Left ventricle myocardium inferior (tissue), 1 donor: ENCODE data around the gene NR0B1. TPM values are rescaled to one million over a fixed set of nuclear protein-coding genes. Genes with fewer than 3 reads are reported as not detected.

Experiments used
- DNase-seq: peaks from one replicate; pipeline ENCODE4 v3.0.0-alpha.2; 2020
- H3K27ac ChIP-seq: fragments of 200-600 bp; replicated peaks from 2 replicates; pipeline ENCODE4 v1.8.0; 2021
- H3K27me3 ChIP-seq: fragments of 200-600 bp; 2 replicates; pipeline ENCODE4 v1.8.0; 2021; ENCODE audit warnings: low read depth
- H3K36me3 ChIP-seq: fragments of 200-600 bp; 2 replicates; pipeline ENCODE4 v1.8.0; 2021
- H3K4me1 ChIP-seq: fragments of 200-600 bp; 2 replicates; pipeline ENCODE4 v1.8.0; 2021
- H3K4me3 ChIP-seq: fragments of 200-600 bp; 2 replicates; pipeline ENCODE4 v1.8.0; 2021; ENCODE audit warnings: mild to moderate bottlenecking, moderate library complexity
- H3K9me3 ChIP-seq: fragments of 200-600 bp; replicated peaks from 2 replicates; pipeline ENCODE4 v1.8.0; 2021
- CTCF ChIP-seq: fragments of 200-600 bp; IDR thresholded peaks from 2 replicates; pipeline ENCODE4 v1.8.0; 2021; ENCODE audit warnings: antibody characterized with exemption, mild to moderate bottlenecking, borderline replicate concordance
- intact Hi-C: fragments of 100-400 bp; cut with micrococcal nuclease; formaldehyde crosslinking; loops from one replicate; pipeline ENCODE4 v1.11.0; 2022
- total RNA-seq: library from RNA; stranded (reverse); fragmentation: NEBNext Ultra II Directional; extraction: Animal tissue kit (Norgen Biotek cat#: 25700); gene quantifications from one replicate; pipeline ENCODE4 v1.2.1, GENCODE V29; 2021
- donor health status: DM: no; HTN: yes; CAD: no; lungs with severe emphysema.

Gene NR0B1
- total RNA-seq, 1 donor from 2014 or later: not detected

GRCh38 chrX:30304866-30305265, 4.3 kb downstream of the NR0B1 start:
- no peak for DNase-seq
- H3K27me3 ChIP-seq: peaks cover 30% of the 10 kb centered on the region
- no peak overlapping the region for H3K27ac ChIP-seq
- no peaks in the 10 kb centered on the region for H3K9me3 ChIP-seq
- intact Hi-C loops: no loop called here
- no peaks in the 10 kb centered on the region for H3K36me3 ChIP-seq
- TF ChIP-seq CTCF: no peak
- H3K4me3 ChIP-seq: no peak overlapping the region
- H3K4me1 ChIP-seq: no peaks in the 10 kb centered on the region

DNA sequence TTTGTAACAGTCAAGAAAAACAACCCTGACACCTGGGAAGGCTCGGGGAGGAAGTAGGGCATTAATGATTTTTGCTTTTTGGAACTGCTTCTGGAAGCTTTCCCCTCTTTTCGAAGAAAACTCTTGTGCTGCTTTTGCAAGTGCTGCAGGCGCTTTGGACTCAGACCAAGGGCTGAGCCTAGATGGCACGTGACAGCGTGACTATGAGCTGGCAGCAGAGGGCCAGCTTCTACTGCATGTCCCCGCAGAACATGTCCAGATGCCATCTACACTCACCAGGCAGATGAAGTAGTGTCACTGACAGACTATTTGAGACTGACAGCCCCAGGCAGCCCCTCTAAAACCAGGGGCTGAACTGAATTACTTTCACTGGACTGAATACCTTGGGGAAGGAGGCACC, 6.2 kb downstream of the NR0B1 start:
- intact Hi-C loops: no loop called here
- H3K4me1 ChIP-seq: no peaks in the 10 kb centered on the region
- peaks cover 14% of the 10 kb centered on the region for H3K27me3 ChIP-seq
- H3K4me3 ChIP-seq: no peak overlapping the region
- peak; percentile 17 for DNase-seq
- no peaks in the 10 kb centered on the region for H3K36me3 ChIP-seq
- H3K9me3 ChIP-seq: no peaks in the 10 kb centered on the region
- no peak overlapping the region for H3K27ac ChIP-seq
- TF ChIP-seq CTCF: no peak

GRCh38 chrX:30301963-30302362, 7.2 kb downstream of the NR0B1 start:
- intact Hi-C loops: no loop called here
- Histone ChIP-seq H3K27ac (no peak overlapping the region), H3K27me3 (peaks cover 4% of the 10 kb centered on the region), H3K4me3 (no peak overlapping the region), H3K4me1 (no peaks in the 10 kb centered on the region), H3K36me3 (no peaks in the 10 kb centered on the region), H3K9me3 (no peaks in the 10 kb centered on the region)
- no peak for DNase-seq
- TF ChIP-seq CTCF: no peak

- no peak for TF ChIP-seq CTCF
- intact Hi-C loops: no loop called here
- H3K4me3 ChIP-seq: no peak overlapping the region
- no peaks in the 10 kb centered on the region for H3K36me3 ChIP-seq
- no peaks in the 10 kb centered on the region for H3K4me1 ChIP-seq
- H3K27me3 ChIP-seq: no peaks in the 10 kb centered on the region
- no peak overlapping the region for H3K27ac ChIP-seq
- H3K9me3 ChIP-seq: no peaks in the 10 kb centered on the region
- no peak for DNase-seq
These were observed 8.0 kb downstream of the NR0B1 start for GRCh38 chrX:30301208-30301607.

DNA sequence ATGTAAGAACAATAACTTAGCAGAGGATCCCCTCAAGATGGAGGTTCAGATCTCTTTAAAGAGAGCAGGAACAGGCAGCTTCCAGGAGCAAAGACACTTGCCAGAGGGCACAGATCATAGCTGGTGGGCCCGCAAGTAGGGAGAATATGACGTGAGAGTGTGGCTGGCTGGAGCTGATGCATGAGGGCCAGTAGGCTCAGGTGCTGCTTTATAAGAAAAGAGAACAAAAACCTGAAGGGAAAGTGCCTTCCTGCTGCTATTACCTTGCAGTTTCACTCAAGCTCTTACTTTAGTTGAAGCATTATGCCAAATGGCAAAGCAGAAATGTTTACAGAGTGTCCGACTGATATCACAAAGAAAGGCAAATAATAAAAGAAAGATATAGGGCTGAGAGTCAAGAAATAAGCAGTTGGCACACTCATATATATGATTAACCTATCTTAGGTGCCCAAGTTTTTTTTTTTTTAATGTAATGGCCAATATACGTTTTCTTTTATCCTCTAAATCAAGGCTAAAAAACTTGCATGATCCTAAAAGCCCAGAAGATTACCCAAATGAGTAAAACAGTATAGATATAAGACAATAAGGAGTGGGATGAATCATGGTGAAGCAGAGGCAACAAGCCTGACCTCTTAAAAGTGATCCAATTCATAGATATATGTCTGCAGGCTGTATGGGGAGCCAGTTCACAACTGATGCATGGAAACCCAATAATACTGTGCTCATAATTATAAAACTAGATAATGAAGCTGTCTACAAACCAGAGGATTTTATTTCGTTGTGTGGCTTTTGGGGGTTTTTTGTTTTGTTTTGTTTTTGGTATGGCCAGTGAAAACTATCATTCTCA, 12.6 kb downstream of the NR0B1 start:
- Histone ChIP-seq H3K36me3 (no peaks in the 10 kb centered on the region), H3K9me3 (no peaks in the 10 kb centered on the region), H3K4me1 (no peaks in the 10 kb centered on the region), H3K27ac (no peak overlapping the region), H3K4me3 (no peak overlapping the region), H3K27me3 (no peaks in the 10 kb centered on the region)
- TF ChIP-seq CTCF: no peak
- intact Hi-C loops: no loop called here
- DNase-seq: no peak
